ENCODE data around the gene HPD.
A peak's percentile ranks its signal among the peaks of the same experiment; 100 is the strongest.
"Not testable (repeated sequence)": the region's sequence is repeated elsewhere in the genome, so short reads cannot be mapped to it uniquely, and the experiment has no call there.

HPD gene

GRCh38 chr12:121858662-121859572, at the start of gene HPD:
TSS of gene HPD (minus strand) at chr12:121858859. CDS start at chr12:121858823, 36 bp downstream.
- no peak for DNase-seq

GRCh38 chr12:121905746-121906145, 47.1 kb upstream of the HPD start:
- no peak for DNase-seq

GRCh38 chr12:121903202-121903601, 44.5 kb upstream of the HPD start:
- no peak for DNase-seq

- no peak for DNase-seq
These were observed 40.9 kb upstream of the HPD start for GRCh38 chr12:121899590-121899989.

GRCh38 chr12:121898287-121898686, 39.6 kb upstream of the HPD start:
- no peak for DNase-seq

- DNase-seq, result no peak
These were observed 36.0 kb upstream of the HPD start for GRCh38 chr12:121894633-121895032.

- DNase-seq, result peak; percentile 28
These were observed 35.4 kb upstream of the HPD start for GRCh38 chr12:121893961-121894460.

- DNase-seq, result no peak
These were observed 34.3 kb upstream of the HPD start for GRCh38 chr12:121892673-121893561.

- not testable (repeated sequence) for DNase-seq
These were observed 31.0 kb upstream of the HPD start for GRCh38 chr12:121889661-121890060.

GRCh38 chr12:121889274-121889624, 30.6 kb upstream of the HPD start:
- DNase-seq, result no peak

GRCh38 chr12:121888478-121889273, 30.0 kb upstream of the HPD start, which contains the start of gene PSMD9:
TSS of gene PSMD9 (plus strand) at chr12:121888790. CDS start at chr12:121888857, 67 bp downstream.
- peak; percentile 99 for DNase-seq

- DNase-seq, result no peak
These were observed 29.4 kb upstream of the HPD start for GRCh38 chr12:121888083-121888477.

GRCh38 chr12:121885129-121885528, 26.5 kb upstream of the HPD start:
- not testable (repeated sequence) for DNase-seq

- DNase-seq, result no peak
These were observed 24.6 kb upstream of the HPD start for GRCh38 chr12:121883315-121883660.

GRCh38 chr12:121876080-121876447, 17.4 kb upstream of the HPD start:
- DNase-seq, result not testable (repeated sequence)

GRCh38 chr12:121875582-121875981, 16.9 kb upstream of the HPD start:
- no peak for DNase-seq

GRCh38 chr12:121874071-121874470, 15.4 kb upstream of the HPD start:
- peak; percentile 28 for DNase-seq

GRCh38 chr12:121873216-121873569, 14.5 kb upstream of the HPD start:
- no peak for DNase-seq

GRCh38 chr12:121872546-121873215, 14.0 kb upstream of the HPD start:
- no peak for DNase-seq

GRCh38 chr12:121871467-121871866, 12.8 kb upstream of the HPD start:
- no peak for DNase-seq

GRCh38 chr12:121869229-121869628, 10.6 kb upstream of the HPD start:
- not testable (repeated sequence) for DNase-seq

- no peak for DNase-seq
These were observed 7.7 kb upstream of the HPD start for GRCh38 chr12:121866331-121866730.
